Panc1 (cell line): Measurements from ENCODE around the gene BIRC6. TPM values are rescaled to one million over a fixed set of nuclear protein-coding genes. Genes with fewer than 3 reads are reported as not detected.

Source experiments
- ATAC-seq: fragments of 200-7000 bp; cut with Tn5 transposase; 2 replicates; pipeline ENCODE4 v1.9.1; 2020; ENCODE audit warnings: mild to moderate bottlenecking, moderate library complexity
- BruUV-seq: library from RNA; stranded (reverse); fragments of 400-500 nt; replicated peaks from 2 replicates; lab custom pipeline; 2021; lab: Mats Ljungman, UMichigan
- CTCF ChIA-PET: fragments of 300-600 bp; sonication (Branson Sonifier 250); formaldehyde crosslinking; loops from one replicate; lab custom pipeline; 2022; ENCODE audit warnings: antibody characterized with exemption; lab: Charles Lee
- POLR2A ChIA-PET: fragments of 300-600 bp; sonication (Branson Sonifier 250); formaldehyde crosslinking; loops from one replicate; lab custom pipeline; 2022; ENCODE audit warnings: antibody characterized with exemption; lab: Charles Lee
- DNase-seq: peaks from one replicate; pipeline ENCODE4 v3.0.0-alpha.2; 2010; ENCODE audit warnings: low read depth, low spot score
- H3K27ac ChIP-seq: 2 replicates; pipeline ENCODE4 v1.5.1; 2011; ENCODE audit warnings: mild to moderate bottlenecking, low read length, inconsistent platforms
- H3K27me3 ChIP-seq: fragments of 200-500 bp; sonication (Bioruptor generic); 2 replicates; pipeline ENCODE4 v1.6.0; 2014; ENCODE audit warnings: low read length, inconsistent platforms; ENCODE audit not compliant: control insufficient read depth, insufficient read depth
- H3K36me3 ChIP-seq: fragments of 200-500 bp; sonication (Bioruptor generic); 2 replicates; pipeline ENCODE4 v1.5.1; 2014; ENCODE audit warnings: inconsistent platforms, mild to moderate bottlenecking, low read length, moderate library complexity; ENCODE audit not compliant: control insufficient read depth, insufficient read depth
- H3K4me1 ChIP-seq: 2 replicates; pipeline ENCODE4 v1.5.1; 2011; ENCODE audit warnings: inconsistent platforms, mild to moderate bottlenecking, low read length, moderate library complexity; ENCODE audit not compliant: control insufficient read depth, insufficient read depth
- H3K4me3 ChIP-seq, 2 experiments: 2 replicates each; pipeline ENCODE4 v1.5.1; 2011 to 2012; ENCODE audit warnings: low read depth in 2 of 2, low read length in 2 of 2, mild to moderate bottlenecking in 2 of 2, inconsistent platforms in 1 of 2, moderate library complexity in 1 of 2
- H3K9me3 ChIP-seq: fragments of 200-500 bp; sonication (Bioruptor generic); 2 replicates; pipeline ENCODE4 v1.5.1; 2014; ENCODE audit warnings: low read depth, mild to moderate bottlenecking, inconsistent platforms, low read length, moderate library complexity; ENCODE audit not compliant: control insufficient read depth, insufficient read depth
- CTCF ChIP-seq: fragments of 450-650 bp; IDR thresholded peaks from 2 replicates; pipeline ENCODE4 v1.5.1; 2017; ENCODE audit warnings: mild to moderate bottlenecking
- POLR2AphosphoS5 ChIP-seq: IDR thresholded peaks from 2 replicates; pipeline ENCODE4 v1.6.1; 2012; ENCODE audit warnings: mild to moderate bottlenecking, low read depth, low read length, moderate library complexity
- SIN3A ChIP-seq: IDR thresholded peaks from 2 replicates; pipeline ENCODE4 v1.6.1; 2012; ENCODE audit warnings: low read depth, mild to moderate bottlenecking, low read length, moderate library complexity, borderline replicate concordance; ENCODE audit not compliant: insufficient read depth
- TCF7L2 ChIP-seq: IDR thresholded peaks from 2 replicates; pipeline ENCODE4 v1.6.1; 2011; ENCODE audit warnings: mild to moderate bottlenecking, low read depth, low read length, inconsistent platforms
- in situ Hi-C: cut with HindIII; loops from 2 replicates; pipeline ENCODE4 v1.10.0; 2016; ENCODE audit warnings: low sequenced_read_pairs, low pct_unique_long_range_greater_than_20kb
- intact Hi-C: fragments of 100-400 bp; cut with micrococcal nuclease; formaldehyde crosslinking; loops from one replicate; pipeline ENCODE4 v1.10.0; 2022; ENCODE audit not compliant: unreplicated experiment
- total RNA-seq: library from RNA; stranded (reverse); gene quantifications from one replicate; pipeline ENCODE4 v1.2.1, GENCODE V29; 2021; ENCODE audit not compliant: unreplicated experiment
- TF ChIP-seq, protein P1 (sequence below), 2 experiments: IDR thresholded peaks; 2 replicates each; pipeline ENCODE4 v1.6.1; 2011 to 2012; ENCODE audit warnings: low read depth in 2 of 2, control low read depth in 1 of 2, low read length in 1 of 2, mild to moderate bottlenecking in 1 of 2, moderate library complexity in 1 of 2; ENCODE audit not compliant: insufficient read depth in 1 of 2

BIRC6 gene
- total RNA-seq, 1 experiment from 2014 or later = 73.1 TPM

GRCh38 chr2:32611771-32612170, 254.9 kb downstream of the BIRC6 start:
- intact Hi-C loops = no loop called here
- no peak overlapping the region for H3K27ac ChIP-seq
- no peaks in the 10 kb centered on the region for H3K9me3 ChIP-seq
- ChIA-PET CTCF (no interaction called here), POLR2A (no interaction called here)
- no peaks in the 10 kb centered on the region for H3K27me3 ChIP-seq
- H3K4me1 ChIP-seq = no peaks in the 10 kb centered on the region
- in situ Hi-C loops = no loop called here
- TF ChIP-seq POLR2AphosphoS5 = no peak
- no peak for TF ChIP-seq SIN3A
- TF ChIP-seq, protein P1, sequence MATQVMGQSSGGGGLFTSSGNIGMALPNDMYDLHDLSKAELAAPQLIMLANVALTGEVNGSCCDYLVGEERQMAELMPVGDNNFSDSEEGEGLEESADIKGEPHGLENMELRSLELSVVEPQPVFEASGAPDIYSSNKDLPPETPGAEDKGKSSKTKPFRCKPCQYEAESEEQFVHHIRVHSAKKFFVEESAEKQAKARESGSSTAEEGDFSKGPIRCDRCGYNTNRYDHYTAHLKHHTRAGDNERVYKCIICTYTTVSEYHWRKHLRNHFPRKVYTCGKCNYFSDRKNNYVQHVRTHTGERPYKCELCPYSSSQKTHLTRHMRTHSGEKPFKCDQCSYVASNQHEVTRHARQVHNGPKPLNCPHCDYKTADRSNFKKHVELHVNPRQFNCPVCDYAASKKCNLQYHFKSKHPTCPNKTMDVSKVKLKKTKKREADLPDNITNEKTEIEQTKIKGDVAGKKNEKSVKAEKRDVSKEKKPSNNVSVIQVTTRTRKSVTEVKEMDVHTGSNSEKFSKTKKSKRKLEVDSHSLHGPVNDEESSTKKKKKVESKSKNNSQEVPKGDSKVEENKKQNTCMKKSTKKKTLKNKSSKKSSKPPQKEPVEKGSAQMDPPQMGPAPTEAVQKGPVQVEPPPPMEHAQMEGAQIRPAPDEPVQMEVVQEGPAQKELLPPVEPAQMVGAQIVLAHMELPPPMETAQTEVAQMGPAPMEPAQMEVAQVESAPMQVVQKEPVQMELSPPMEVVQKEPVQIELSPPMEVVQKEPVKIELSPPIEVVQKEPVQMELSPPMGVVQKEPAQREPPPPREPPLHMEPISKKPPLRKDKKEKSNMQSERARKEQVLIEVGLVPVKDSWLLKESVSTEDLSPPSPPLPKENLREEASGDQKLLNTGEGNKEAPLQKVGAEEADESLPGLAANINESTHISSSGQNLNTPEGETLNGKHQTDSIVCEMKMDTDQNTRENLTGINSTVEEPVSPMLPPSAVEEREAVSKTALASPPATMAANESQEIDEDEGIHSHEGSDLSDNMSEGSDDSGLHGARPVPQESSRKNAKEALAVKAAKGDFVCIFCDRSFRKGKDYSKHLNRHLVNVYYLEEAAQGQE (IDR thresholded peaks at IDR 0.05; ENCODE audit: insufficient read depth in 1 of 2, low read depth in 2 of 2, low read length in 1 of 2) = no peak
- TF ChIP-seq CTCF = no peak
- TF ChIP-seq TCF7L2 = no peak
- BruUV-seq = no TSS peak
- ATAC-seq (no peak), DNase-seq (no peak)
- H3K4me3 ChIP-seq = no peak overlapping the region
- H3K36me3 ChIP-seq = peaks cover 6% of the 10 kb centered on the region

DNA sequence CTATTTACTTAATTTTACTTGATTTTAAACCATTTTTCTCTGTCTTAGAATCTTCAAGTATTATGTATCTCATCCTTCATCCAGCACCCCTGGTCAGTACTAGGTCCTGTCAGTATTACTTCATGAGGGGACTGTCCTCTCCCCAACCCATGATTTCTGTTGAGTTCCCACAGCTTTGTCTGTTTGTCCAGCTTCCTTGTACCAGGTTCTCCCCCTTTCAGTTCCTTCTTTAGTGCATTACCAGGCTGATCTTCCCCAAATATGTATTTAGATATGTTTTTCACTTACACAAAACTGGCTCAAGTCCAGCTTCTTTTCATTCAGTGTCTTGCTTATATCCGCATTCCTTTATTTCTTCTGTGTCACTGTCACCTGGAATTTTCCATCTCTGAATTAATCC, 257.3 kb downstream of the BIRC6 start:
- Histone ChIP-seq H3K36me3 (peaks cover 17% of the 10 kb centered on the region), H3K27me3 (no peaks in the 10 kb centered on the region), H3K9me3 (no peaks in the 10 kb centered on the region), H3K4me3 (no peak overlapping the region), H3K4me1 (no peaks in the 10 kb centered on the region), H3K27ac (no peak overlapping the region)
- ChIA-PET POLR2A (no interaction called here), CTCF (interaction anchor here (0.6 kb wide), 1 partner anchor 141 kb away, joined by 6 read pairs; no protein-coding TSS in a partner anchor)
- in situ Hi-C loops (no loop called here), intact Hi-C loops (no loop called here)
- no peak for DNase-seq
- no peak for TF ChIP-seq CTCF
- TF ChIP-seq, protein P1 (IDR thresholded peaks at IDR 0.05; ENCODE audit: insufficient read depth in 1 of 2, low read depth in 2 of 2, low read length in 1 of 2) = no peak
- TF ChIP-seq POLR2AphosphoS5 = no peak
- TF ChIP-seq TCF7L2 = no peak
- TF ChIP-seq SIN3A = no peak
- BruUV-seq = no TSS peak
- no peak for ATAC-seq
